HepG2 (cell line): ENCODE results near the gene DCLRE1C. TPM values are rescaled to one million over a fixed set of nuclear protein-coding genes. Genes with fewer than 3 reads are reported as not detected.
A peak's percentile ranks its signal among the peaks of the same experiment; 100 is the strongest.

Experiments used
- ATAC-seq: fragments of 200-7000 bp; cut with Tn5 transposase; 3 replicates; pipeline ENCODE4 v1.9.1; 2020; ENCODE audit warnings: mild to moderate bottlenecking, moderate library complexity
- BruUV-seq: library from RNA; stranded (reverse); fragments of 400-500 nt; replicated peaks from 2 replicates; lab custom pipeline; 2021; lab: Mats Ljungman, UMichigan
- CTCF ChIA-PET: fragments of 300-600 bp; formaldehyde crosslinking; extraction: SDS; loops from one replicate; lab custom pipeline; 2021; ENCODE audit warnings: low total read pairs, inconsistent platforms, low intra/inter-chr PET ratio; lab: Yijun Ruan, JAX
- POLR2A ChIA-PET: fragments of 350-600 bp; sonication (Branson Sonifier 250); formaldehyde crosslinking; loops from one replicate; lab custom pipeline; 2020; ENCODE audit warnings: antibody characterized with exemption, inconsistent platforms; lab: Yijun Ruan, JAX
- DNase-seq: peaks from one replicate; pipeline ENCODE4 v3.0.0-alpha.2; 2015; ENCODE audit warnings: low spot score
- FAIRE-seq: peaks from 3 replicates; lab custom pipeline; 2011; peaks lifted over from hg19 to GRCh38; lab: Jason Lieb, UNC
- H2AFZ ChIP-seq: one replicate; pipeline ENCODE4 v1.6.1; 2011; ENCODE audit warnings: low read length, inconsistent platforms
- H3K27ac ChIP-seq: fragments of 300-600 bp; 3 replicates; pipeline ENCODE4 v1.8.0; 2011; ENCODE audit warnings: mixed run types, mild to moderate bottlenecking, mixed read lengths, low read length, inconsistent platforms; ENCODE audit not compliant: insufficient read depth; ENCODE audit errors: extremely low read length
- H3K27me3 ChIP-seq, 2 experiments: fragments of 200-600 bp in 1 of 2; 2 replicates in 1 of 2; 3 replicates in 1 of 2; pipeline versions ENCODE4 v1.6.0 to v1.8.0; 2011; ENCODE audit warnings: low read length in 2 of 2, mild to moderate bottlenecking in 2 of 2, moderate library complexity in 2 of 2, inconsistent platforms in 1 of 2; ENCODE audit not compliant: insufficient read depth in 2 of 2, control insufficient read depth in 1 of 2
- H3K36me3 ChIP-seq, 2 experiments: fragments of 200-600 bp in 1 of 2; replicated peaks in 1 of 2; 2 replicates in 1 of 2; 3 replicates in 1 of 2; pipeline versions ENCODE4 v1.5.1 to v1.8.0; 2011; ENCODE audit warnings: low read length in 2 of 2, inconsistent platforms in 1 of 2; ENCODE audit not compliant: insufficient read depth in 2 of 2, control insufficient read depth in 1 of 2
- H3K4me1 ChIP-seq: 2 replicates; pipeline ENCODE4 v1.5.1; 2012; ENCODE audit warnings: low read length, inconsistent platforms; ENCODE audit not compliant: insufficient read depth
- H3K4me2 ChIP-seq: 2 replicates; pipeline ENCODE4 v1.6.0; 2011; ENCODE audit warnings: low read depth, low read length, inconsistent platforms
- H3K4me3 ChIP-seq, 3 experiments: fragments of 200-600 bp in 1 of 3; sonication (generic), shearing (Covaris generic) in 1 of 3; replicated peaks in 1 of 3; 2 replicates each; pipeline ENCODE4 v1.5.1; 2011 to 2016; ENCODE audit warnings: low read length in 3 of 3, inconsistent platforms in 2 of 3, low read depth in 2 of 3, mild to moderate bottlenecking in 2 of 3, control low read depth in 1 of 3, mixed read lengths in 1 of 3; ENCODE audit not compliant: insufficient read depth in 1 of 3
- H3K79me2 ChIP-seq: one replicate; pipeline ENCODE4 v1.6.1; 2011; ENCODE audit warnings: low read length, inconsistent platforms; ENCODE audit not compliant: insufficient read depth
- H3K9ac ChIP-seq: 2 replicates; pipeline ENCODE4 v1.6.0; 2011; ENCODE audit warnings: mild to moderate bottlenecking, low read depth, low read length, inconsistent platforms; ENCODE audit not compliant: insufficient read depth
- H3K9me3 ChIP-seq: 2 replicates; pipeline ENCODE4 v1.5.1; 2012; ENCODE audit warnings: mild to moderate bottlenecking, low read length
- H4K20me1 ChIP-seq: 2 replicates; pipeline ENCODE4 v1.6.0; 2011; ENCODE audit warnings: inconsistent platforms, mild to moderate bottlenecking, low read length, moderate library complexity; ENCODE audit not compliant: insufficient read depth
- MXD4 ChIP-seq: IDR thresholded peaks from 2 replicates; pipeline ENCODE4 v1.6.1; 2016; ENCODE audit warnings: mild to moderate bottlenecking, missing biosample characterization, missing genetic modification reagents
- ZNF460 ChIP-seq: sonication (generic); formaldehyde crosslinking; IDR thresholded peaks from 2 replicates; pipeline ENCODE4 v1.5.1; 2020; ENCODE audit warnings: missing genetic modification reagents, mild to moderate bottlenecking, borderline replicate concordance
- ZNF788 ChIP-seq: sonication (generic); formaldehyde crosslinking; IDR thresholded peaks from 2 replicates; pipeline ENCODE4 v1.5.0; 2020; ENCODE audit warnings: mild to moderate bottlenecking, missing genetic modification reagents, borderline replicate concordance
- whole genome bisulfite sequencing: methylation state at CpG from one replicate; pipeline ENCODE4 v1.1.6; 2017; ENCODE audit warnings: low lambda C conversion rate; 5-methylcytosine and 5-hydroxymethylcytosine counted together
- in situ Hi-C: cut with HindIII; loops from 2 replicates; pipeline ENCODE4 v1.10.0; 2017; ENCODE audit warnings: low pct_unique_long_range_greater_than_20kb; ENCODE audit not compliant: extremely low pct_ligation_motif_present
- intact Hi-C: fragments of 100-400 bp; cut with micrococcal nuclease; formaldehyde crosslinking; loops from one replicate; pipeline ENCODE4 v1.10.0; 2022; ENCODE audit not compliant: unreplicated experiment
- polyA plus RNA-seq, 8 experiments: library from polyadenylated mRNA; depleted of rRNA in 3 of 8; stranded (reverse) in 7 of 8; unstranded in 1 of 8; fragments of >200 nt; fragmentation: Illumina TruSeq in 4 of 8; extraction: Trizol in 4 of 8; gene quantifications; 2 replicates each; pipeline versions ENCODE4 v1.2.1 to v1.2.3, GENCODE V29; 2011 to 2016; ENCODE audit warnings: low read depth in 4 of 8, missing spikeins in 1 of 8, mixed read lengths in 1 of 8; ENCODE audit not compliant: insufficient read depth in 1 of 8
- total RNA-seq, 5 experiments: library from RNA; depleted of rRNA; stranded (reverse); fragments of >200 nt; fragmentation: Illumina TruSeq; extraction: Trizol; gene quantifications; 2 replicates each; pipeline ENCODE4 v1.2.3, GENCODE V29; 2016; ENCODE audit warnings: low read depth in 1 of 5
- TF ChIP-seq, protein P1 (sequence below): sonication (generic); formaldehyde crosslinking; IDR thresholded peaks from 2 replicates; pipeline ENCODE4 v1.4.0; 2020; ENCODE audit warnings: missing genetic modification reagents, borderline replicate concordance
- TF ChIP-seq, protein P2 (sequence below): sonication (generic); formaldehyde crosslinking; IDR thresholded peaks from 2 replicates; pipeline ENCODE4 v1.4.0; 2020; ENCODE audit warnings: low read depth, missing genetic modification reagents

Gene DCLRE1C
- total and polyA plus RNA-seq, 2 of the 13 experiments (the other 11 are each of a cell fraction or from before 2014, with no cell fraction given) = 3.0 to 10.3 TPM

GRCh38 chr10:14958872-14959220 is 5.0 kb upstream of the DCLRE1C start:
- Histone ChIP-seq H3K27me3 (no peaks in the 10 kb centered on the region; a peak in 1 of 5 replicates), H3K9ac (peak overlapping the region; percentile 98), H3K4me3 (peak overlapping the region; percentile 67 to 80 (median 79); a peak in 5 of 6 replicates), H3K9me3 (no peaks in the 10 kb centered on the region), H3K79me2 (no peaks in the 10 kb centered on the region), H3K4me1 (peaks cover 13% of the 10 kb centered on the region), H3K4me2 (peak overlapping the region; percentile 85), H3K36me3 (no peaks in the 10 kb centered on the region), H2AFZ (peak overlapping the region; percentile 91), H4K20me1 (no peaks in the 10 kb centered on the region), H3K27ac (peak overlapping the region; percentile 96)
- ATAC-seq (no peak), DNase-seq (no peak), FAIRE-seq (no peak)
- 48% methylated on average over 10 of the region's 12 CpGs for WGBS
- TF ChIP-seq MXD4 (CRISPR knock-in tag) (0 out of 2 replicates have a peak, but pooled peaks have one; percentile 8), ZNF788 (no peak), ZNF460 (CRISPR knock-in tag) (0 out of 2 replicates have a peak, but pooled peaks have one; percentile 2)
- TF ChIP-seq, protein P1, sequence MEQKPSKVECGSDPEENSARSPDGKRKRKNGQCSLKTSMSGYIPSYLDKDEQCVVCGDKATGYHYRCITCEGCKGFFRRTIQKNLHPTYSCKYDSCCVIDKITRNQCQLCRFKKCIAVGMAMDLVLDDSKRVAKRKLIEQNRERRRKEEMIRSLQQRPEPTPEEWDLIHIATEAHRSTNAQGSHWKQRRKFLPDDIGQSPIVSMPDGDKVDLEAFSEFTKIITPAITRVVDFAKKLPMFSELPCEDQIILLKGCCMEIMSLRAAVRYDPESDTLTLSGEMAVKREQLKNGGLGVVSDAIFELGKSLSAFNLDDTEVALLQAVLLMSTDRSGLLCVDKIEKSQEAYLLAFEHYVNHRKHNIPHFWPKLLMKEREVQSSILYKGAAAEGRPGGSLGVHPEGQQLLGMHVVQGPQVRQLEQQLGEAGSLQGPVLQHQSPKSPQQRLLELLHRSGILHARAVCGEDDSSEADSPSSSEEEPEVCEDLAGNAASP = no peak
- TF ChIP-seq, protein P2, sequence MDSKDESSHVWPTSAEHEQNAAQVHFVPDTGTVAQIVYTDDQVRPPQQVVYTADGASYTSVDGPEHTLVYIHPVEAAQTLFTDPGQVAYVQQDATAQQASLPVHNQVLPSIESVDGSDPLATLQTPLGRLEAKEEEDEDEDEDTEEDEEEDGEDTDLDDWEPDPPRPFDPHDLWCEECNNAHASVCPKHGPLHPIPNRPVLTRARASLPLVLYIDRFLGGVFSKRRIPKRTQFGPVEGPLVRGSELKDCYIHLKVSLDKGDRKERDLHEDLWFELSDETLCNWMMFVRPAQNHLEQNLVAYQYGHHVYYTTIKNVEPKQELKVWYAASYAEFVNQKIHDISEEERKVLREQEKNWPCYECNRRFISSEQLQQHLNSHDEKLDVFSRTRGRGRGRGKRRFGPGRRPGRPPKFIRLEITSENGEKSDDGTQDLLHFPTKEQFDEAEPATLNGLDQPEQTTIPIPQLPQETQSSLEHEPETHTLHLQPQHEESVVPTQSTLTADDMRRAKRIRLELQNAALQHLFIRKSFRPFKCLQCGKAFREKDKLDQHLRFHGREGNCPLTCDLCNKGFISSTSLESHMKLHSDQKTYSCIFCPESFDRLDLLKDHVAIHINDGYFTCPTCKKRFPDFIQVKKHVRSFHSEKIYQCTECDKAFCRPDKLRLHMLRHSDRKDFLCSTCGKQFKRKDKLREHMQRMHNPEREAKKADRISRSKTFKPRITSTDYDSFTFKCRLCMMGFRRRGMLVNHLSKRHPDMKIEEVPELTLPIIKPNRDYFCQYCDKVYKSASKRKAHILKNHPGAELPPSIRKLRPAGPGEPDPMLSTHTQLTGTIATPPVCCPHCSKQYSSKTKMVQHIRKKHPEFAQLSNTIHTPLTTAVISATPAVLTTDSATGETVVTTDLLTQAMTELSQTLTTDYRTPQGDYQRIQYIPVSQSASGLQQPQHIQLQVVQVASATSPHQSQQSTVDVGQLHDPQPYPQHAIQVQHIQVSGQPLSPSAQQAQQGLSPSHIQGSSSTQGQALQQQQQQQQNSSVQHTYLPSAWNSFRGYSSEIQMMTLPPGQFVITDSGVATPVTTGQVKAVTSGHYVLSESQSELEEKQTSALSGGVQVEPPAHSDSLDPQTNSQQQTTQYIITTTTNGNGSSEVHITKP (CRISPR knock-in tag) = peak; percentile 74
- in situ Hi-C loops (no loop called here), intact Hi-C loops (loop anchor here (10.0 kb wide), 4 partner anchors 84 to 424 kb away; partner anchors contain the start of genes CDNF, HSPA14, MSANTD7 and SUV39H2)
- ChIA-PET CTCF (no interaction called here), POLR2A (interaction anchor here (0.7 to 2.8 kb wide), 13 partner anchors 9 to 774 kb away, joined by 3 to 24 read pairs (median 4); partner anchors contain the start of genes CDNF, HSPA14, MSANTD7 and RPP38)
- no TSS peak for BruUV-seq
